Parathyroid adenoma (tissue), 2 donors: ENCODE measurements around the gene SLC1A1.

Experiments
- H2AFZ ChIP-seq: fragments of 300-600 bp; sonication (generic); one replicate; pipeline ENCODE4 v1.7.0; 2017; ENCODE audit warnings: antibody characterized with exemption, mild to moderate bottlenecking
- H3K27ac ChIP-seq: fragments of 300-600 bp; sonication (generic); one replicate; pipeline ENCODE4 v1.7.0; 2017
- H3K27me3 ChIP-seq: fragments of 300-600 bp; sonication (generic); one replicate; pipeline ENCODE4 v1.7.0; 2017; ENCODE audit warnings: low read length; ENCODE audit not compliant: control insufficient read depth, insufficient read depth
- H3K36me3 ChIP-seq: fragments of 300-600 bp; sonication (generic); one replicate; pipeline ENCODE4 v1.7.0; 2017; ENCODE audit warnings: low read length; ENCODE audit not compliant: control insufficient read depth, insufficient read depth
- H3K4me1 ChIP-seq: fragments of 300-600 bp; sonication (generic); one replicate; pipeline ENCODE4 v1.7.0; 2017; ENCODE audit warnings: control low read depth
- H3K4me2 ChIP-seq: fragments of 300-600 bp; sonication (generic); one replicate; pipeline ENCODE4 v1.7.0; 2017; ENCODE audit warnings: low read length
- H3K4me3 ChIP-seq: fragments of 300-600 bp; sonication (generic); one replicate; pipeline ENCODE4 v1.7.0; 2017; ENCODE audit warnings: low read depth, low read length
- H3K79me2 ChIP-seq: fragments of 300-600 bp; sonication (generic); one replicate; pipeline ENCODE4 v1.7.0; 2017; ENCODE audit warnings: control low read depth
- H3K9ac ChIP-seq: fragments of 300-600 bp; sonication (generic); one replicate; pipeline ENCODE4 v1.7.0; 2017; ENCODE audit warnings: mild to moderate bottlenecking
- H3K9me3 ChIP-seq: fragments of 300-600 bp; sonication (generic); one replicate; pipeline ENCODE4 v1.7.0; 2017; ENCODE audit warnings: low read length; ENCODE audit not compliant: control insufficient read depth
- TF ChIP-seq, protein P1 (sequence below): fragments of 300-600 bp; sonication (generic); IDR thresholded peaks from one replicate; pipeline ENCODE4 v1.7.0; 2017; ENCODE audit warnings: antibody characterized with exemption, mild to moderate bottlenecking
- donor health status: primary hyperparathyroidism.

The SLC1A1 gene

DNA sequence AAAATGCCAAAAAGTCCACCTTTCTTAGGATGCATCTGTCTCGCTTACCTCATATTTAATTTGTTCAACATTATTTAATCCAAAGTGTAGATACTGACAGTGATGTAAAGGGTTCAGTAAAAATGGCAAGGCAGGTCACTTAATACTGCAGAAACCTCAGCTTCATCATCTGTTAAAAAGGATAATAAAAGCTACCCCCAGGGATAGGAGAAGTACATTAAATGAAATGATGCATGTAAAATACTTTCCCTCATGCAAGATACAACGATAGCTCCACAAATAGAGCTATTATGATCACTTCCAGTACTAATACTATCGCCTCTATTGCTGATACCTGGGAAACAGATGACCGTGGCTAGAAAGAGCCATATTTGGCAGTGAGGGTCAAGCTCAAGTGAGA lies 82.9 kb downstream of the SLC1A1 start:
- Histone ChIP-seq H3K9ac (no peak overlapping the region), H3K79me2 (no peaks in the 10 kb centered on the region), H3K4me3 (no peak overlapping the region), H2AFZ (no peak overlapping the region), H3K36me3 (no peaks in the 10 kb centered on the region), H3K27ac (no peak overlapping the region), H3K4me1 (no peaks in the 10 kb centered on the region), H3K27me3 (no peaks in the 10 kb centered on the region), H3K4me2 (no peak overlapping the region), H3K9me3 (no peaks in the 10 kb centered on the region)
- TF ChIP-seq, protein P1, sequence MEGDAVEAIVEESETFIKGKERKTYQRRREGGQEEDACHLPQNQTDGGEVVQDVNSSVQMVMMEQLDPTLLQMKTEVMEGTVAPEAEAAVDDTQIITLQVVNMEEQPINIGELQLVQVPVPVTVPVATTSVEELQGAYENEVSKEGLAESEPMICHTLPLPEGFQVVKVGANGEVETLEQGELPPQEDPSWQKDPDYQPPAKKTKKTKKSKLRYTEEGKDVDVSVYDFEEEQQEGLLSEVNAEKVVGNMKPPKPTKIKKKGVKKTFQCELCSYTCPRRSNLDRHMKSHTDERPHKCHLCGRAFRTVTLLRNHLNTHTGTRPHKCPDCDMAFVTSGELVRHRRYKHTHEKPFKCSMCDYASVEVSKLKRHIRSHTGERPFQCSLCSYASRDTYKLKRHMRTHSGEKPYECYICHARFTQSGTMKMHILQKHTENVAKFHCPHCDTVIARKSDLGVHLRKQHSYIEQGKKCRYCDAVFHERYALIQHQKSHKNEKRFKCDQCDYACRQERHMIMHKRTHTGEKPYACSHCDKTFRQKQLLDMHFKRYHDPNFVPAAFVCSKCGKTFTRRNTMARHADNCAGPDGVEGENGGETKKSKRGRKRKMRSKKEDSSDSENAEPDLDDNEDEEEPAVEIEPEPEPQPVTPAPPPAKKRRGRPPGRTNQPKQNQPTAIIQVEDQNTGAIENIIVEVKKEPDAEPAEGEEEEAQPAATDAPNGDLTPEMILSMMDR: no peak

DNA sequence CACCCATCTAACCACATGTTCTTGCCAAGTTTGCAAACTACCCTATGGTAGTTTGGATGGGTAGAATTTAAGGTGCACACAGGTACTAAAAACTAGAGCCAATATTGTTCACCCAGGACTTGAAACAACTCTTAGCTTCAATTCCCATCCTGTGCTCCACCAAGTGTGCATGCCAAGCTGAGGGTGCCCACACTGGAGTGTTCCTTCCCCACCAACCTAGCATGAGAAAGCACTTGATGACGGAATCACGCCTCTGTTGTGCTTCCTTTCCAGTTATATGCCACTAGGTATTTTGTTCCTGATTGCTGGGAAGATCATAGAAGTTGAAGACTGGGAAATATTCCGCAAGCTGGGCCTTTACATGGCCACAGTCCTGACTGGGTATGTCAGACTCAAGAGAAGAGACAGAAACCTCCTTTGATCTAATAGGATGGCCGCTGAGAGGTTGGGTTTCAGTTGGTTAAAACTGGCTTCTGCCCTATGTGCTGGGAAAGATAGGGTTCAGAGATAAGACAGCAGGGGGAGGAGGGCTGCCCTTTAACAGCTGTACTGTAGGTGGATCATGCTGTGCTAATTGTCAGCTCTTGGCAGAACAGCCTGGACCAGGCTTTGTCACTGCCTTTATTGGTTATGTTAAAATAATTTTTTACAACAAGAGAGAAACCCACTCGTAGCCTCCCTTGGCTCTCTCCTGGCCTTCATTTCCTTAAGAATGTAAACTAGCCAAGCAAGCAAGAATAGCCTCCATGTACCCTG lies 83.5 kb downstream of the SLC1A1 start:
- no peak overlapping the region for H3K27ac ChIP-seq
- TF ChIP-seq, protein P1: no peak

DNA sequence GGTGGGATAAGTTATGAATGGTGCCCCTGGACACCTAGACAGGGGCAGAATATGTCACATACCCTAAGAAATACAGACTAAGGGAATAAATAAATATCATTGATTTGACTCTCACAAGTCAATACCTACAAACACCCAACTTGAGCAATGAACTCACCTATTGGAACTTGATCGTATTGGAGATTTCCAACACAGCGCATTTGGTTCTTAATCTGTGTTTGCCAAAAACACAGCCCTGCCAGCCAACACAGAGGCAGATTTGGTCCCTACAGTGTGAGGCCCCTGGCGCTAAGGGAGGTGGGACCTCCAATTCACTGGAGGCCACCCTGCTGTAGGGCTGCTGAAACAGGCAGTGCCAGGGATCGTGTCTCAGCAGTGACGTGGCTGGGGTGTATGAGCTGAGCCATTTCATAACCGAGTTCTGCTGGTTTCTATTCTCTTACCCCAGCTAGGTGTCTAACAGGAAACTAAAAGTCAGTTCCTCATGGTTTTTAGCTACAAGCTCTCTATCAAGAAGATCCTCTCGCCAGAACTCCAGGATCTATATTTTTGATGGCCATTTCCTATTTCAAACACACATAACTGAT lies 84.5 kb downstream of the SLC1A1 start:
- no peak overlapping the region for H3K4me3 ChIP-seq
- H3K9ac ChIP-seq: no peak overlapping the region
- H3K27me3 ChIP-seq: no peaks in the 10 kb centered on the region
- H3K9me3 ChIP-seq: no peaks in the 10 kb centered on the region
- no peaks in the 10 kb centered on the region for H3K4me1 ChIP-seq
- no peak overlapping the region for H3K27ac ChIP-seq
- H3K36me3 ChIP-seq: no peaks in the 10 kb centered on the region
- H3K79me2 ChIP-seq: no peaks in the 10 kb centered on the region
- TF ChIP-seq, protein P1: no peak
- no peak overlapping the region for H2AFZ ChIP-seq
- no peak overlapping the region for H3K4me2 ChIP-seq

More for the DNA sequence above, 83.5 kb downstream of the SLC1A1 start:
- no peaks in the 10 kb centered on the region for H3K9me3 ChIP-seq
- H3K79me2 ChIP-seq: no peaks in the 10 kb centered on the region
- H3K9ac ChIP-seq: no peak overlapping the region
- H3K36me3 ChIP-seq: no peaks in the 10 kb centered on the region
- H3K27me3 ChIP-seq: no peaks in the 10 kb centered on the region
- H3K4me3 ChIP-seq: no peak overlapping the region
- no peak overlapping the region for H3K4me2 ChIP-seq
- no peaks in the 10 kb centered on the region for H3K4me1 ChIP-seq
- H2AFZ ChIP-seq: no peak overlapping the region

DNA sequence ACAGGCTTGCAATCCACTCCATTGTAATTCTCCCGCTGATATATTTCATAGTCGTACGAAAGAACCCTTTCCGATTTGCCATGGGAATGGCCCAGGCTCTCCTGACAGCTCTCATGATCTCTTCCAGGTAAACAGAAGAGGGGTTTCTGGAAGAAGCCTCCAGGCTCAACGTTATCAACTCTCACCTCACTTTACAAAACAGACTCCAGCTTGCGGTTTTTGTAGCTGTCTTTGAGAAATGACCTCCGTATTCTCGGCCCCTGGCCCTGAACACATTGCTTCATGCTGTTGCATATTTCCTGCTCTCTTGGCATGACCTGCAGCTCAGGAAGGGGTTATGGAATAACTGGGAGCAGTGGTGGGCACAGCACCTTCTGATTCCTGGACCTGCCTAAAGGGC lies 85.7 kb downstream of the SLC1A1 start:
- H3K9me3 ChIP-seq: no peaks in the 10 kb centered on the region
- H3K9ac ChIP-seq: no peak overlapping the region
- no peak overlapping the region for H3K27ac ChIP-seq
- H2AFZ ChIP-seq: no peak overlapping the region
- H3K4me3 ChIP-seq: no peak overlapping the region
- H3K4me1 ChIP-seq: no peaks in the 10 kb centered on the region
- H3K79me2 ChIP-seq: no peaks in the 10 kb centered on the region
- H3K4me2 ChIP-seq: no peak overlapping the region
- H3K36me3 ChIP-seq: no peaks in the 10 kb centered on the region
- H3K27me3 ChIP-seq: no peaks in the 10 kb centered on the region
- TF ChIP-seq, protein P1: no peak

DNA sequence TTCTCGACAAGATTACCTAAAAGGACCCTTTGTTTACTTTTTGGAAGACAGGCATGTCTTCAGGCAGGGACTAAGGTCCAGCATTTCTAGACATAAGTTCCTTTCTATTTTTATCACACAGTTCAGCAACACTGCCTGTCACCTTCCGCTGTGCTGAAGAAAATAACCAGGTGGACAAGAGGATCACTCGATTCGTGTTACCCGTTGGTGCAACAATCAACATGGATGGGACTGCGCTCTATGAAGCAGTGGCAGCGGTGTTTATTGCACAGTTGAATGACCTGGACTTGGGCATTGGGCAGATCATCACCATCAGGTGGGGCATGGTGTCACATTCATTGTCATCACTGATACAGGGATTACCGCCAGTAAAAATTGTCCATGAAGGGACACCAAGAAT lies 86.2 kb downstream of the SLC1A1 start:
- Histone ChIP-seq H3K4me1 (no peaks in the 10 kb centered on the region), H3K4me2 (no peak overlapping the region), H3K4me3 (no peak overlapping the region), H3K79me2 (no peaks in the 10 kb centered on the region), H3K36me3 (no peaks in the 10 kb centered on the region), H3K9ac (no peak overlapping the region), H3K27ac (no peak overlapping the region), H3K27me3 (no peaks in the 10 kb centered on the region), H2AFZ (no peak overlapping the region), H3K9me3 (no peaks in the 10 kb centered on the region)
- TF ChIP-seq, protein P1: no peak
